ENCODE results near the gene DMRTA2. TPM values are rescaled to one million over a fixed set of nuclear protein-coding genes. Genes with fewer than 3 reads are reported as not detected.

DMRTA2 gene
- total RNA-seq, 6 experiments from 2014 or later, result not detected

- Histone ChIP-seq H3K9me3 (no peaks in the 10 kb centered on the region), H3K4me3 (no peak overlapping the region), H3K27ac (no peak overlapping the region), H3K4me1 (peaks cover 0 to 50% (median 6%) of the 10 kb centered on the region in 4 donors), H3K27me3 (peaks cover 31 to 81% of the 10 kb centered on the region in 2 donors), H3K36me3 (no peaks in the 10 kb centered on the region)
- intact Hi-C loops (cut with DNase I), result no loop called here
- no peak for TF ChIP-seq CTCF (IDR thresholded peaks at IDR 0.05)
- no peak for TF ChIP-seq POLR2A (IDR thresholded peaks at IDR 0.05)
- WGBS (ENCODE audit: insufficient coverage, low coverage, low lambda C conversion rate, missing lambda C conversion rate), result 2% methylated on average over 10 of the region's 21 CpGs
- ATAC-seq, result no peak
- no peak for DNase-seq
Measured at GRCh38 chr1:50422675-50422945, 633 bp downstream of the DMRTA2 start.

- peaks cover 31 to 80% of the 10 kb centered on the region in 2 donors for H3K27me3 ChIP-seq
- DNase-seq (no peak), ATAC-seq (no peak)
- intact Hi-C loops (cut with DNase I), result no loop called here
- H3K27ac ChIP-seq, result no peak overlapping the region
- no peak overlapping the region for H3K4me3 ChIP-seq
- no peaks in the 10 kb centered on the region for H3K36me3 ChIP-seq
- H3K9me3 ChIP-seq, result no peaks in the 10 kb centered on the region
- 12% methylated on average over 19 of the region's 27 CpGs for WGBS (ENCODE audit: insufficient coverage, low coverage, low lambda C conversion rate, missing lambda C conversion rate)
- peaks cover 0 to 46% (median 6%) of the 10 kb centered on the region in 4 donors for H3K4me1 ChIP-seq
- TF ChIP-seq CTCF (IDR thresholded peaks at IDR 0.05) (no peak), POLR2A (IDR thresholded peaks at IDR 0.05) (no peak)
Measured at GRCh38 chr1:50421768-50422674, 1.2 kb downstream of the DMRTA2 start.

GRCh38 chr1:50421366-50421748 is 1.9 kb downstream of the DMRTA2 start:
- H3K27me3 ChIP-seq, result peaks cover 25 to 80% of the 10 kb centered on the region in 2 donors
- TF ChIP-seq CTCF (IDR thresholded peaks at IDR 0.05) (no peak), POLR2A (IDR thresholded peaks at IDR 0.05) (no peak)
- WGBS (ENCODE audit: insufficient coverage, low coverage, low lambda C conversion rate, missing lambda C conversion rate), result 11% methylated on average over 10 of the region's 38 CpGs
- ATAC-seq (no peak), DNase-seq (no peak)
- H3K4me1 ChIP-seq, result peaks cover 0 to 48% (median 6%) of the 10 kb centered on the region in 4 donors
- H3K27ac ChIP-seq, result no peak overlapping the region
- intact Hi-C loops (cut with DNase I), result no loop called here
- H3K36me3 ChIP-seq, result no peaks in the 10 kb centered on the region
- no peak overlapping the region for H3K4me3 ChIP-seq
- H3K9me3 ChIP-seq, result no peaks in the 10 kb centered on the region

- H3K27ac ChIP-seq, result no peak overlapping the region
- ATAC-seq, result no peak
- 3% methylated on average over 16 of the region's 69 CpGs for WGBS (ENCODE audit: insufficient coverage, low coverage, low lambda C conversion rate, missing lambda C conversion rate)
- H3K27me3 ChIP-seq, result peaks cover 22 to 80% of the 10 kb centered on the region in 2 donors
- peaks cover 0 to 49% (median 6%) of the 10 kb centered on the region in 4 donors for H3K4me1 ChIP-seq
- H3K36me3 ChIP-seq, result no peaks in the 10 kb centered on the region
- H3K9me3 ChIP-seq, result no peaks in the 10 kb centered on the region
- intact Hi-C loops (cut with DNase I), result no loop called here
- DNase-seq, result no peak
- no peak for TF ChIP-seq POLR2A (IDR thresholded peaks at IDR 0.05)
- no peak for TF ChIP-seq CTCF (IDR thresholded peaks at IDR 0.05)
- no peak overlapping the region for H3K4me3 ChIP-seq
Measured at GRCh38 chr1:50420689-50421365, 2.4 kb downstream of the DMRTA2 start.
